Suprapubic skin (tissue), 4 donors: ENCODE results near the gene TAMM41. TPM values are rescaled to one million over a fixed set of nuclear protein-coding genes. Genes with fewer than 3 reads are reported as not detected.
"Not testable (repeated sequence)": the region's sequence is repeated elsewhere in the genome, so short reads cannot be mapped to it uniquely, and the experiment has no call there.

ENCODE experiments used
- DNase-seq, 2 donors: peaks; one replicate each; pipeline ENCODE4 v3.0.0-alpha.2; 2019; ENCODE audit warnings: low spot score in 2 of 2
- H3K27ac ChIP-seq: fragments of 200-600 bp; sonication (generic); one replicate; pipeline ENCODE4 v1.5.1; 2019
- H3K27me3 ChIP-seq: fragments of 200-600 bp; sonication (generic); one replicate; pipeline ENCODE4 v1.5.1; 2019
- H3K36me3 ChIP-seq: fragments of 200-600 bp; sonication (generic); one replicate; pipeline ENCODE4 v1.5.1; 2019
- H3K4me1 ChIP-seq: fragments of 200-600 bp; sonication (generic); one replicate; pipeline ENCODE4 v1.5.1; 2019
- H3K4me3 ChIP-seq: fragments of 200-600 bp; sonication (generic); one replicate; pipeline ENCODE4 v1.5.1; 2019; ENCODE audit warnings: mild to moderate bottlenecking
- H3K9me3 ChIP-seq: fragments of 200-600 bp; sonication (generic); one replicate; pipeline ENCODE4 v1.5.1; 2019
- CTCF ChIP-seq, 2 donors: fragments of 200-600 bp in 1 of 2; fragments of 450-650 bp in 1 of 2; sonication (generic) in 1 of 2; IDR thresholded peaks; one replicate each; pipeline ENCODE4 v1.5.1; 2016 to 2019; ENCODE audit warnings: antibody characterized with exemption in 2 of 2, mild to moderate bottlenecking in 1 of 2, moderate library complexity in 1 of 2
- EP300 ChIP-seq: sonication (generic); formaldehyde crosslinking; IDR thresholded peaks from one replicate; pipeline ENCODE4 v1.6.1; 2017; ENCODE audit warnings: antibody characterized with exemption
- POLR2A ChIP-seq, 2 donors: fragments of 450-650 bp; IDR thresholded peaks; one replicate each; pipeline ENCODE4 v1.6.1; 2017; ENCODE audit warnings: antibody characterized with exemption in 2 of 2, mild to moderate bottlenecking in 2 of 2, moderate library complexity in 2 of 2
- POLR2AphosphoS5 ChIP-seq, 3 donors: sonication (generic); formaldehyde crosslinking; IDR thresholded peaks; one replicate each; pipeline ENCODE4 v1.6.1; 2017; ENCODE audit warnings: antibody characterized with exemption in 3 of 3
- WGBS: methylation state at CpG from one replicate; pipeline ENCODE4 v1.1.5; 2018; 5-methylcytosine and 5-hydroxymethylcytosine counted together
- total RNA-seq, 4 donors: library from RNA; depleted of rRNA; stranded (reverse); fragments of >200 nt; gene quantifications; one replicate each; pipeline ENCODE4 v1.1.0, GENCODE V29; 2016

Gene TAMM41
- total RNA-seq, 4 donors from 2014 or later = 9.2 to 36.6 (median 15.1) TPM

- Histone ChIP-seq H3K4me3 (no peak overlapping the region), H3K27ac (no peak overlapping the region), H3K36me3 (no peaks in the 10 kb centered on the region), H3K9me3 (no peaks in the 10 kb centered on the region), H3K4me1 (no peaks in the 10 kb centered on the region), H3K27me3 (no peaks in the 10 kb centered on the region)
- no peak for TF ChIP-seq EP300
- no peak for TF ChIP-seq CTCF (IDR thresholded peaks at IDR 0.05)
- TF ChIP-seq POLR2A (IDR thresholded peaks at IDR 0.05) = no peak
- no peak for TF ChIP-seq POLR2AphosphoS5 (IDR thresholded peaks at IDR 0.05)
- 82% methylated on average over 6 of the region's 6 CpGs for WGBS
- DNase-seq = no peak
Observed at GRCh38 chr3:11757929-11758328, 88.8 kb downstream of the TAMM41 start.

GRCh38 chr3:11757441-11757875, 89.2 kb downstream of the TAMM41 start:
- no peaks in the 10 kb centered on the region for H3K36me3 ChIP-seq
- TF ChIP-seq POLR2A (IDR thresholded peaks at IDR 0.05) = no peak
- TF ChIP-seq CTCF (IDR thresholded peaks at IDR 0.05) = no peak
- TF ChIP-seq POLR2AphosphoS5 (IDR thresholded peaks at IDR 0.05) = no peak
- TF ChIP-seq EP300 = no peak
- DNase-seq = no peak
- no peak overlapping the region for H3K4me3 ChIP-seq
- no peak overlapping the region for H3K27ac ChIP-seq
- H3K9me3 ChIP-seq = no peaks in the 10 kb centered on the region
- no peaks in the 10 kb centered on the region for H3K27me3 ChIP-seq
- WGBS = 86% methylated on average over 9 of the region's 9 CpGs
- no peaks in the 10 kb centered on the region for H3K4me1 ChIP-seq

- no peaks in the 10 kb centered on the region for H3K4me1 ChIP-seq
- no peak for DNase-seq
- WGBS = 81% methylated on average over 12 of the region's 12 CpGs
- H3K4me3 ChIP-seq = no peak overlapping the region
- TF ChIP-seq EP300 (no peak), CTCF (IDR thresholded peaks at IDR 0.05) (no peak), POLR2AphosphoS5 (IDR thresholded peaks at IDR 0.05) (no peak), POLR2A (IDR thresholded peaks at IDR 0.05) (no peak)
- H3K27me3 ChIP-seq = no peaks in the 10 kb centered on the region
- no peaks in the 10 kb centered on the region for H3K9me3 ChIP-seq
- H3K27ac ChIP-seq = no peak overlapping the region
- H3K36me3 ChIP-seq = no peaks in the 10 kb centered on the region
Observed at GRCh38 chr3:11755276-11755675, 91.4 kb downstream of the TAMM41 start.

- H3K36me3 ChIP-seq, DNase-seq, H3K9me3 ChIP-seq, H3K27ac ChIP-seq, H3K4me1 ChIP-seq, H3K27me3 ChIP-seq, H3K4me3 ChIP-seq: not testable (repeated sequence)
- 80% methylated on average over 4 of the region's 4 CpGs for WGBS
Observed at GRCh38 chr3:11752254-11752653, 94.4 kb downstream of the TAMM41 start.

- not testable (repeated sequence) for H3K27ac ChIP-seq, H3K36me3 ChIP-seq, H3K4me1 ChIP-seq, H3K27me3 ChIP-seq, H3K4me3 ChIP-seq, H3K9me3 ChIP-seq, DNase-seq
- WGBS = 87% methylated on average over 9 of the region's 9 CpGs
Observed at GRCh38 chr3:11748306-11748705, 98.4 kb downstream of the TAMM41 start.

Other genes starting within 250 kb of the TAMM41 start
- gene VGLL4, start 203.0 kb downstream of the TAMM41 start, total RNA-seq = 10 to 100 TPM; 66.8 to 86.5 (median 75.9) TPM
- 1 to 10 TPM; 1.5 to 9.3 (median 5.2) TPM for gene SYN2, start 157.5 kb upstream of the TAMM41 start, total RNA-seq